Measurements from ENCODE around the gene BNIP5. TPM values are rescaled to one million over a fixed set of nuclear protein-coding genes. Genes with fewer than 3 reads are reported as not detected.

Gene BNIP5
- total and polyA plus RNA-seq, 4 donors = not detected

GRCh38 chr6:36330366-36330765 lies 6.3 kb downstream of the BNIP5 start (continued):
- TF ChIP-seq MAX (IDR thresholded peaks at IDR 0.05) (no peak), RXRA (IDR thresholded peaks at IDR 0.05) (no peak), ATF3 (IDR thresholded peaks at IDR 0.05) (no peak), TAF1 (conservative IDR thresholded peaks at IDR 0.05) (no peak)

- Histone ChIP-seq H3K27ac (ENCODE audit: low read depth in 1 of 2, low read length in 2 of 2) (no peak overlapping the region), H3K27me3 (ENCODE audit: control insufficient read depth in 4 of 4, insufficient read depth in 4 of 4, low read length in 3 of 4) (peaks cover 0 to 2% (median 0%) of the 10 kb centered on the region in 4 donors), H3K9me3 (ENCODE audit: control insufficient read depth in 4 of 4, low read length in 3 of 4) (no peaks in the 10 kb centered on the region), H3K4me3 (ENCODE audit: low read depth in 1 of 3, low read length in 3 of 3) (no peak overlapping the region), H3K9ac (ENCODE audit: low read depth in 1 of 2, low read length in 2 of 2) (no peak overlapping the region), H3K4me1 (ENCODE audit: control insufficient read depth in 4 of 4, insufficient read depth in 4 of 4, low read length in 3 of 4) (no peaks in the 10 kb centered on the region), H3K36me3 (ENCODE audit: control insufficient read depth in 4 of 4, insufficient read depth in 3 of 4, low read depth in 1 of 4, low read length in 3 of 4) (no peaks in the 10 kb centered on the region)
- no peak for TF ChIP-seq CTCF (IDR thresholded peaks at IDR 0.05; ENCODE audit: low read depth, low read length, missing input control)
- TF ChIP-seq GABPA (IDR thresholded peaks at IDR 0.05 in 1 of 2, conservative IDR thresholded peaks at IDR 0.05 in 1 of 2) = no peak
- TF ChIP-seq RAD21 (IDR thresholded peaks at IDR 0.05) = no peak
- no peak for TF ChIP-seq JUND (IDR thresholded peaks at IDR 0.05)
- no peak for TF ChIP-seq ATF3 (IDR thresholded peaks at IDR 0.05)
- TF ChIP-seq HNF4A (conservative IDR thresholded peaks at IDR 0.05) = no peak
- 71% methylated on average over 14 of the region's 14 CpGs for WGBS
- no peak for DNase-seq (ENCODE audit: low spot score)
These were observed 6.8 kb downstream of the BNIP5 start for GRCh38 chr6:36329798-36330291.

GRCh38 chr6:36328600-36328999 lies 8.1 kb downstream of the BNIP5 start:
- no peak for DNase-seq (ENCODE audit: low spot score)
- no peaks in the 10 kb centered on the region for H3K27me3 ChIP-seq (ENCODE audit: control insufficient read depth in 4 of 4, insufficient read depth in 4 of 4, low read length in 3 of 4)
- H3K36me3 ChIP-seq (ENCODE audit: control insufficient read depth in 4 of 4, insufficient read depth in 3 of 4, low read depth in 1 of 4, low read length in 3 of 4) = no peaks in the 10 kb centered on the region
- H3K9me3 ChIP-seq (ENCODE audit: control insufficient read depth in 4 of 4, low read length in 3 of 4) = no peaks in the 10 kb centered on the region
- no peaks in the 10 kb centered on the region for H3K4me1 ChIP-seq (ENCODE audit: control insufficient read depth in 4 of 4, insufficient read depth in 4 of 4, low read length in 3 of 4)
- H3K27ac ChIP-seq (ENCODE audit: low read depth in 1 of 2, low read length in 2 of 2) = no peak overlapping the region
- no peak overlapping the region for H3K4me3 ChIP-seq (ENCODE audit: low read depth in 1 of 3, low read length in 3 of 3)
- no peak for TF ChIP-seq RXRA (IDR thresholded peaks at IDR 0.05)
- no peak for TF ChIP-seq ATF3 (IDR thresholded peaks at IDR 0.05)
- TF ChIP-seq GABPA (IDR thresholded peaks at IDR 0.05 in 1 of 2, conservative IDR thresholded peaks at IDR 0.05 in 1 of 2) = no peak
- no peak overlapping the region for H3K9ac ChIP-seq (ENCODE audit: low read depth in 1 of 2, low read length in 2 of 2)
- WGBS = 78% methylated on average over 7 of the region's 7 CpGs

GRCh38 chr6:36327919-36328236 lies 8.8 kb downstream of the BNIP5 start:
- Histone ChIP-seq H3K4me3 (ENCODE audit: low read depth in 1 of 3, low read length in 3 of 3) (no peak overlapping the region), H3K9me3 (ENCODE audit: control insufficient read depth in 4 of 4, low read length in 3 of 4) (no peaks in the 10 kb centered on the region), H3K4me1 (ENCODE audit: control insufficient read depth in 4 of 4, insufficient read depth in 4 of 4, low read length in 3 of 4) (no peaks in the 10 kb centered on the region), H3K36me3 (ENCODE audit: control insufficient read depth in 4 of 4, insufficient read depth in 3 of 4, low read depth in 1 of 4, low read length in 3 of 4) (no peaks in the 10 kb centered on the region), H3K9ac (ENCODE audit: low read depth in 1 of 2, low read length in 2 of 2) (no peak overlapping the region), H3K27ac (ENCODE audit: low read depth in 1 of 2, low read length in 2 of 2) (no peak overlapping the region), H3K27me3 (ENCODE audit: control insufficient read depth in 4 of 4, insufficient read depth in 4 of 4, low read length in 3 of 4) (no peaks in the 10 kb centered on the region)
- no peak for DNase-seq (ENCODE audit: low spot score)
- no peak for TF ChIP-seq NR2F2 (IDR thresholded peaks at IDR 0.05)
- TF ChIP-seq YY1 (IDR thresholded peaks at IDR 0.05) = no peak
- no peak for TF ChIP-seq SP1 (IDR thresholded peaks at IDR 0.05)
- TF ChIP-seq RXRA (IDR thresholded peaks at IDR 0.05) = no peak
- no peak for TF ChIP-seq EGR1 (IDR thresholded peaks at IDR 0.05; ENCODE audit: low read depth in 2 of 2)
- TF ChIP-seq GABPA (IDR thresholded peaks at IDR 0.05 in 1 of 2, conservative IDR thresholded peaks at IDR 0.05 in 1 of 2) = no peak
- no peak for TF ChIP-seq RAD21 (IDR thresholded peaks at IDR 0.05)
- no peak for TF ChIP-seq ATF3 (IDR thresholded peaks at IDR 0.05)
- no peak for TF ChIP-seq ZBTB33 (IDR thresholded peaks at IDR 0.05)
- TF ChIP-seq FOXA1 (IDR thresholded peaks at IDR 0.05) = no peak
- no peak for TF ChIP-seq FOXA2 (IDR thresholded peaks at IDR 0.05)
- no peak for TF ChIP-seq CTCF (IDR thresholded peaks at IDR 0.05; ENCODE audit: low read depth, low read length, missing input control)
- no peak for TF ChIP-seq MAX (IDR thresholded peaks at IDR 0.05)
- TF ChIP-seq HNF4A (conservative IDR thresholded peaks at IDR 0.05) = no peak
- no peak for TF ChIP-seq HNF4G (IDR thresholded peaks at IDR 0.05)

All from liver (tissue), 9 donors.